Upper lobe of left lung (tissue), 6 donors: ENCODE data around the gene TRMT61B. TPM values are rescaled to one million over a fixed set of nuclear protein-coding genes. Genes with fewer than 3 reads are reported as not detected.

Experiments used
- ATAC-seq, 2 donors: fragments of 200-7000 bp; cut with Tn5 transposase; one replicate each; pipeline ENCODE4 v1.9.1; 2022; ENCODE audit warnings: mild to moderate bottlenecking in 2 of 2, moderate library complexity in 2 of 2; ENCODE audit not compliant: low FRiP score in 2 of 2
- DNase-seq, 2 donors: peaks; one replicate each; pipeline ENCODE4 v3.0.0-alpha.2; 2019 to 2020
- H3K27ac ChIP-seq, 4 donors: fragments of 200-600 bp; sonication (generic); one replicate each; pipeline ENCODE4 v1.5.1; 2016 to 2019
- H3K27me3 ChIP-seq, 4 donors: fragments of 200-600 bp; sonication (generic); one replicate each; pipeline ENCODE4 v1.5.1; 2017 to 2019
- H3K36me3 ChIP-seq, 4 donors: fragments of 200-600 bp; sonication (generic); one replicate each; pipeline ENCODE4 v1.5.1; 2016 to 2019
- H3K4me1 ChIP-seq, 4 donors: fragments of 200-600 bp; sonication (generic); one replicate each; pipeline ENCODE4 v1.5.1; 2018 to 2019
- H3K4me3 ChIP-seq, 4 donors: fragments of 200-600 bp; sonication (generic); one replicate each; pipeline ENCODE4 v1.5.1; 2017 to 2019; ENCODE audit warnings: mild to moderate bottlenecking in 2 of 4, moderate library complexity in 1 of 4
- H3K9me3 ChIP-seq, 4 donors: fragments of 200-600 bp; sonication (generic); one replicate each; pipeline ENCODE4 v1.5.1; 2018 to 2019
- CTCF ChIP-seq, 6 experiments: fragments of 450-650 bp in 4 of 6; fragments of 200-600 bp in 2 of 6; sonication (generic) in 2 of 6; IDR thresholded peaks; one replicate each; pipeline ENCODE4 v1.5.1; 2016 to 2019; ENCODE audit warnings: antibody characterized with exemption in 6 of 6
- EP300 ChIP-seq, 4 donors: sonication (generic); formaldehyde crosslinking; IDR thresholded peaks; one replicate each; pipeline ENCODE4 v1.5.1; 2017; ENCODE audit warnings: antibody characterized with exemption in 4 of 4, control low read depth in 2 of 4
- POLR2A ChIP-seq, 4 donors: fragments of 450-650 bp; IDR thresholded peaks; one replicate each; pipeline ENCODE4 v1.5.1; 2016 to 2017; ENCODE audit warnings: antibody characterized with exemption in 4 of 4, mild to moderate bottlenecking in 2 of 4
- POLR2AphosphoS5 ChIP-seq, 2 donors: sonication (generic); formaldehyde crosslinking; IDR thresholded peaks; one replicate each; pipeline ENCODE4 v1.5.1; 2017; ENCODE audit warnings: antibody characterized with exemption in 2 of 2
- WGBS, 2 donors: methylation state at CpG; one replicate each; pipeline ENCODE4 v1.1.5; 2017 to 2018; 5-methylcytosine and 5-hydroxymethylcytosine counted together
- total RNA-seq, 6 donors: library from RNA; depleted of rRNA in 4 of 6; stranded (reverse); fragments of >200 nt in 4 of 6; gene quantifications; one replicate each; pipeline versions ENCODE4 v1.1.0 to v1.2.1, GENCODE V29; 2016 to 2021
- donor health status: DM: no; HTN: no; CAD: no; lungs with moderate emphysema.
- donor health status: DM: no; HTN: yes; CAD: no; lungs with severe emphysema.

Gene TRMT61B
- total RNA-seq, 6 donors from 2014 or later: 7.9 to 12.5 (median 9.7) TPM

- Histone ChIP-seq H3K36me3 (no peaks in the 10 kb centered on the region), H3K27me3 (no peaks in the 10 kb centered on the region), H3K9me3 (no peaks in the 10 kb centered on the region), H3K4me3 (no peak overlapping the region), H3K4me1 (no peaks in the 10 kb centered on the region), H3K27ac (no peak overlapping the region)
- TF ChIP-seq POLR2A (IDR thresholded peaks at IDR 0.05): no peak
- 83 to 89% methylated on average over 2 of the region's 2 CpGs for WGBS, 2 donors
- no peak for DNase-seq
- no peak for ATAC-seq
Measured at GRCh38 chr2:28833740-28834470, 36.2 kb downstream of the TRMT61B start.

- WGBS, 2 donors: 86 to 93% methylated on average over 2 of the region's 2 CpGs
Measured at GRCh38 chr2:28828382-28828781, 41.7 kb downstream of the TRMT61B start.

GRCh38 chr2:28824870-28825269 lies 45.2 kb downstream of the TRMT61B start:
- ATAC-seq (no peak), DNase-seq (no peak)
- Histone ChIP-seq H3K4me1 (peaks cover 0 to 6% (median 0%) of the 10 kb centered on the region in 4 donors), H3K27ac (no peak overlapping the region), H3K36me3 (no peaks in the 10 kb centered on the region), H3K27me3 (no peaks in the 10 kb centered on the region), H3K4me3 (no peak overlapping the region), H3K9me3 (no peaks in the 10 kb centered on the region)
- no peak for TF ChIP-seq CTCF (IDR thresholded peaks at IDR 0.05)
- TF ChIP-seq POLR2AphosphoS5 (IDR thresholded peaks at IDR 0.05): no peak
- no peak for TF ChIP-seq POLR2A (IDR thresholded peaks at IDR 0.05)

More at GRCh38 chr2:28828382-28828781, 41.7 kb downstream of the TRMT61B start:
- no peaks in the 10 kb centered on the region for H3K27me3 ChIP-seq
- H3K4me3 ChIP-seq: no peak overlapping the region
- H3K4me1 ChIP-seq: no peaks in the 10 kb centered on the region
- no peaks in the 10 kb centered on the region for H3K9me3 ChIP-seq
- no peak for TF ChIP-seq POLR2A (IDR thresholded peaks at IDR 0.05)
- ATAC-seq (no peak), DNase-seq (no peak)
- no peaks in the 10 kb centered on the region for H3K36me3 ChIP-seq
- no peak overlapping the region for H3K27ac ChIP-seq

GRCh38 chr2:28824207-28824606 lies 45.9 kb downstream of the TRMT61B start:
- H3K4me3 ChIP-seq: no peak overlapping the region
- no peak for ATAC-seq
- H3K27ac ChIP-seq: no peak overlapping the region
- no peak for DNase-seq
- no peaks in the 10 kb centered on the region for H3K9me3 ChIP-seq
- 93 to 97% methylated on average over 2 of the region's 2 CpGs for WGBS, 2 donors
- no peaks in the 10 kb centered on the region for H3K27me3 ChIP-seq
- H3K4me1 ChIP-seq: peaks cover 0 to 6% (median 0%) of the 10 kb centered on the region in 4 donors
- TF ChIP-seq POLR2A (IDR thresholded peaks at IDR 0.05) (no peak), EP300 (IDR thresholded peaks at IDR 0.05) (no peak), POLR2AphosphoS5 (IDR thresholded peaks at IDR 0.05) (no peak), CTCF (IDR thresholded peaks at IDR 0.05) (no peak)
- no peaks in the 10 kb centered on the region for H3K36me3 ChIP-seq

GRCh38 chr2:28822036-28822435 lies 48.1 kb downstream of the TRMT61B start:
- Histone ChIP-seq H3K4me3 (no peak overlapping the region), H3K27ac (no peak overlapping the region), H3K9me3 (no peaks in the 10 kb centered on the region), H3K27me3 (no peaks in the 10 kb centered on the region), H3K4me1 (peaks cover 0 to 6% (median 0%) of the 10 kb centered on the region in 4 donors), H3K36me3 (no peaks in the 10 kb centered on the region)
- DNase-seq: no peak
- no peak for ATAC-seq
- TF ChIP-seq POLR2AphosphoS5 (IDR thresholded peaks at IDR 0.05) (no peak), CTCF (IDR thresholded peaks at IDR 0.05) (no peak), EP300 (IDR thresholded peaks at IDR 0.05) (no peak), POLR2A (IDR thresholded peaks at IDR 0.05) (no peak)
